ENCODE data around the gene POU5F1.

Gene POU5F1

GRCh38 chr6:31173406-31173805 lies 2.9 kb upstream of the POU5F1 start:
- TF ChIP-seq CTCF (IDR thresholded peaks at IDR 0.05; ENCODE audit: borderline replicate concordance, extremely low read depth, low read length, poor library complexity, severe bottlenecking) (no peak), EZH2 (IDR thresholded peaks at IDR 0.05; ENCODE audit: borderline replicate concordance, low read depth, low read length, severe bottlenecking) (no peak)
- Histone ChIP-seq H4K20me1 (ENCODE audit: insufficient read depth, low read length) (no peaks in the 10 kb centered on the region), H3K9ac (ENCODE audit: low read depth, low read length) (no peak overlapping the region), H3K79me2 (ENCODE audit: insufficient read depth, low read length) (no peaks in the 10 kb centered on the region), H3K4me1 (ENCODE audit: insufficient read depth, low read length) (0 out of 2 replicates have a peak, but pooled peaks cover 3% of the 10 kb centered on the region), H3K27me3 (ENCODE audit: insufficient read depth, low read length, poor library complexity) (no peaks in the 10 kb centered on the region), H3K4me2 (ENCODE audit: insufficient read depth, low read length) (no peak overlapping the region), H3K27ac (ENCODE audit: low read length) (no peak overlapping the region), H3K36me3 (ENCODE audit: insufficient read depth, low read length) (no peaks in the 10 kb centered on the region), H3K4me3 (ENCODE audit: low read depth in 1 of 2, low read length in 2 of 2) (no peak overlapping the region), H3K9me3 (ENCODE audit: insufficient read depth, low read length, severe bottlenecking) (no peaks in the 10 kb centered on the region), H2AFZ (ENCODE audit: low read depth, low read length) (no peak overlapping the region)
- DNase-seq, result no peak
- ATAC-seq (ENCODE audit: insufficient read depth, low read depth), result no peak

GRCh38 chr6:31172973-31173384 lies 2.5 kb upstream of the POU5F1 start:
- Histone ChIP-seq H4K20me1 (ENCODE audit: insufficient read depth, low read length) (no peaks in the 10 kb centered on the region), H3K4me1 (ENCODE audit: insufficient read depth, low read length) (0 out of 2 replicates have a peak, but pooled peaks cover 3% of the 10 kb centered on the region), H3K9ac (ENCODE audit: low read depth, low read length) (no peak overlapping the region), H2AFZ (ENCODE audit: low read depth, low read length) (no peak overlapping the region), H3K4me3 (ENCODE audit: low read depth in 1 of 2, low read length in 2 of 2) (no peak overlapping the region), H3K4me2 (ENCODE audit: insufficient read depth, low read length) (no peak overlapping the region), H3K9me3 (ENCODE audit: insufficient read depth, low read length, severe bottlenecking) (no peaks in the 10 kb centered on the region), H3K36me3 (ENCODE audit: insufficient read depth, low read length) (no peaks in the 10 kb centered on the region), H3K27ac (ENCODE audit: low read length) (no peak overlapping the region), H3K79me2 (ENCODE audit: insufficient read depth, low read length) (no peaks in the 10 kb centered on the region), H3K27me3 (ENCODE audit: insufficient read depth, low read length, poor library complexity) (no peaks in the 10 kb centered on the region)
- no peak for ATAC-seq (ENCODE audit: insufficient read depth, low read depth)
- TF ChIP-seq CTCF (IDR thresholded peaks at IDR 0.05; ENCODE audit: borderline replicate concordance, extremely low read depth, low read length, poor library complexity, severe bottlenecking) (no peak), EZH2 (IDR thresholded peaks at IDR 0.05; ENCODE audit: borderline replicate concordance, low read depth, low read length, severe bottlenecking) (no peak)
- no peak for DNase-seq

- Histone ChIP-seq H3K9me3 (ENCODE audit: insufficient read depth, low read length, severe bottlenecking) (no peaks in the 10 kb centered on the region), H3K4me2 (ENCODE audit: insufficient read depth, low read length) (no peak overlapping the region), H4K20me1 (ENCODE audit: insufficient read depth, low read length) (no peaks in the 10 kb centered on the region), H3K9ac (ENCODE audit: low read depth, low read length) (no peak overlapping the region), H3K27me3 (ENCODE audit: insufficient read depth, low read length, poor library complexity) (no peaks in the 10 kb centered on the region), H3K27ac (ENCODE audit: low read length) (no peak overlapping the region), H3K79me2 (ENCODE audit: insufficient read depth, low read length) (no peaks in the 10 kb centered on the region), H3K4me3 (ENCODE audit: low read depth in 1 of 2, low read length in 2 of 2) (no peak overlapping the region), H2AFZ (ENCODE audit: low read depth, low read length) (no peak overlapping the region), H3K4me1 (ENCODE audit: insufficient read depth, low read length) (0 out of 2 replicates have a peak, but pooled peaks cover 3% of the 10 kb centered on the region), H3K36me3 (ENCODE audit: insufficient read depth, low read length) (no peaks in the 10 kb centered on the region)
- DNase-seq (no peak), ATAC-seq (ENCODE audit: insufficient read depth, low read depth) (no peak)
- TF ChIP-seq CTCF (IDR thresholded peaks at IDR 0.05; ENCODE audit: borderline replicate concordance, extremely low read depth, low read length, poor library complexity, severe bottlenecking) (no peak), EZH2 (IDR thresholded peaks at IDR 0.05; ENCODE audit: borderline replicate concordance, low read depth, low read length, severe bottlenecking) (no peak)
Measured at GRCh38 chr6:31171931-31172905, 1.7 kb upstream of the POU5F1 start.

Data from DND-41 (cell line).